NCI-H146 treated with DMSO at 0.1 percent for 48 hours (cell line): Measurements from ENCODE around the gene DMRT1.
A peak's percentile ranks its signal among the peaks of the same experiment; 100 is the strongest.
"Not testable (repeated sequence)": the region's sequence is repeated elsewhere in the genome, so short reads cannot be mapped to it uniquely, and the experiment has no call there.

Experiments
- DNase-seq: peaks from one replicate; lab custom pipeline; 2025; ENCODE audit not compliant: unreplicated experiment; lab: John Stamatoyannopoulos, UW

Gene DMRT1

GRCh38 chr9:859251-859650 lies 17.8 kb downstream of the DMRT1 start:
- DNase-seq: no peak

GRCh38 chr9:860706-861105 lies 19.2 kb downstream of the DMRT1 start:
- DNase-seq: no peak

GRCh38 chr9:861525-861924 lies 20.0 kb downstream of the DMRT1 start:
- not testable (repeated sequence) for DNase-seq

- DNase-seq: no peak
Measured at GRCh38 chr9:875119-875962, 33.8 kb downstream of the DMRT1 start.

DNA sequence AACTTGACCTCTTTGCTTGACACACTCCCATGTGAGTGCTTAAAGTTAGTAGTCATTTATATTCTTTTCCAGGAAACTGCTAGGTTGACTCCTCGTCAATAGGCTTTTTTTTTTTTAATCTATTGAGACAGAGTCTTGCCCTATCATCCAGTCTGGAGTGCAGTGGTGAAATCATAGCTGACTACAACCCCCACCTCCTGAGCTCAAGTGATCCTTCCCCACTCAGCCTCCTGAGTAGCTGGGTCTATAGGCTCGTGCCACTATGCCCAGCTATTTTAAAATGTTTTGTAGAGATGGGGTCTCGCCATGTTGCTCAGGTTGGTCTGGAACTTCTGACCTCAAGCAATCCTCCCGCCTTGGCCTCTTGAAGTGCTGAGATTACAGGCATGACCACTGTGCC lies 34.9 kb downstream of the DMRT1 start:
- DNase-seq: no peak

- no peak for DNase-seq
Measured at GRCh38 chr9:878239-878638, 36.7 kb downstream of the DMRT1 start.

DNA sequence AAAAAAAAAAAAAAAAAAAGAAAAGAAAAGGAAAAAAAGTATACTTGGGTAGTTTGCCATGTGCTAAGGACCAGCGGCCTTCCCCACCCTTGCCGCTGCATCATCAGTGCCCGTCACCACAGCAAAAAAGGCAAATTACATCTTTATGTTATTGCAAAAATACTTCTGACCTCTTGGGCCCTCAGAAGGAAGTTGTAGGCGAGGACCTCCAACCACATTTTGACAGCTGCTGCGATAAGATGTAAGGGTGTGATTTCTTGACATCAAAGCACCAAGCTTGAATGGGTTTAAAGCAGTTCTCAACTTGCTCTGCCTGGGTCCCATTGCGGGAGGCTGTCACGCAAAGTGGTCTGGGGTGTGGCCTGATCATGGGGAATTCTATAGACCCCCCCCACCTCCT lies 39.2 kb downstream of the DMRT1 start:
- DNase-seq: no peak

- DNase-seq: no peak
Measured at GRCh38 chr9:882416-882924, 41.0 kb downstream of the DMRT1 start.

- DNase-seq: no peak
Measured at GRCh38 chr9:883011-883410, 41.5 kb downstream of the DMRT1 start.

- DNase-seq: no peak
Measured at GRCh38 chr9:886886-887285, 45.4 kb downstream of the DMRT1 start.

DNA sequence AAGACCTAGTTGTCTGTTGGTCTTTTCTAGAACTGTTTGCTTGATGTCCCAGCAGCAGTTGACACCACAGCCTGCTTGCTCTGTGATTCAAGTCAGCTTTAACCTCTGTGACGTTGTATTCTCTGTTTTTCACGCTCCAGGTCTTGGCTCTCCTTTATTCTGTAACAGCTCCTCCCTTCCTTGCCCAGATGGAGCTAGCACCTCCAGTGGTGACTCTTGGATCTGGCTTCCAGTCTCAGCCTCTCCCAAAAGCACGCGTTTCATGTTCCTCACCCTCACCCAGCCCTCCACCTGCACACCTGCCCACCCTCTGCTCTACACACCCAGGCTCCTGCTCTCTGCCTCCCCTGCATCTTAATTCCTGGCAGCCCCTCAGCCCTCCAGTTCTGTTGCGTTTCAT lies 50.6 kb downstream of the DMRT1 start:
- DNase-seq: no peak

- no peak for DNase-seq
Measured at GRCh38 chr9:893115-893514, 51.6 kb downstream of the DMRT1 start.

GRCh38 chr9:893843-894420 lies 52.4 kb downstream of the DMRT1 start:
- DNase-seq: peak; percentile 37

GRCh38 chr9:899440-900184 lies 58.1 kb downstream of the DMRT1 start:
- DNase-seq: no peak

DNA sequence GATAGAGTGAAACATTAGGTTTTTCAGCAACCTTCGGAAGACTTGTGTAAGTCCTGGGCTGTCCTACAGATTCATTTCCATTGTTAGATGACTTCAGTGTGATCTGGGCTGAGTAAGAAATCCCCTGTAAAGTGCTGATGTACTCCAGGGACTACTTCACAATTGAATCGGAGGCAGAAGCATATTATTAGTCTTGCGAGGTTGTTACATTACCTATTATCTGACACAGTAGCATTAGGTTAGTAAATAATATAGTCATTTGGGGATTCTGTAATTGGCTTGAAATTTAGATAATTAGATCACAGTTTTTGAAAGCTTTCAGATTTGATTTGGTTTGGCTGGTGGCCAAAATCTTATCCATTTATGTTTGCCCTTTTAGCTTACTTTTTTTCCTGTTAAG lies 62.4 kb downstream of the DMRT1 start:
- DNase-seq: no peak

DNA sequence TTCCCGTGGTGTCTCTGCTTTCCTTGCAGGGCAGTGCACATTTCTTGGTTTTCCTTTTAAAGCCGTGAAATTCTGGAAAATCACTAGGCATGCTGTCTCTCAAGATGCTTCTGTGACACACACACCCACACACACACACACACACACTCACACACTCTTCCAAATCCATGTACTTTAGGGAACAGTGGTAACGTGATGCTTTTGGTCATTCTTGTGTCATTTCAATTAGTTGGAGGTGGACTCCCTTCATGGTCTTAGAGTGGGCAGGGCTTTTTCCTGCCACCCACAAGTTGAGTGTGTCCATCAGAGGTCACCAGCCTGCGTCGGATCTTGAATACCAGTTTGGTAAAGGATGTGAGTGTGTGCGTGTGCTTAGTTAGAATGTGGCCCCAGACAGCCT lies 64.4 kb downstream of the DMRT1 start:
- DNase-seq: no peak

DNA sequence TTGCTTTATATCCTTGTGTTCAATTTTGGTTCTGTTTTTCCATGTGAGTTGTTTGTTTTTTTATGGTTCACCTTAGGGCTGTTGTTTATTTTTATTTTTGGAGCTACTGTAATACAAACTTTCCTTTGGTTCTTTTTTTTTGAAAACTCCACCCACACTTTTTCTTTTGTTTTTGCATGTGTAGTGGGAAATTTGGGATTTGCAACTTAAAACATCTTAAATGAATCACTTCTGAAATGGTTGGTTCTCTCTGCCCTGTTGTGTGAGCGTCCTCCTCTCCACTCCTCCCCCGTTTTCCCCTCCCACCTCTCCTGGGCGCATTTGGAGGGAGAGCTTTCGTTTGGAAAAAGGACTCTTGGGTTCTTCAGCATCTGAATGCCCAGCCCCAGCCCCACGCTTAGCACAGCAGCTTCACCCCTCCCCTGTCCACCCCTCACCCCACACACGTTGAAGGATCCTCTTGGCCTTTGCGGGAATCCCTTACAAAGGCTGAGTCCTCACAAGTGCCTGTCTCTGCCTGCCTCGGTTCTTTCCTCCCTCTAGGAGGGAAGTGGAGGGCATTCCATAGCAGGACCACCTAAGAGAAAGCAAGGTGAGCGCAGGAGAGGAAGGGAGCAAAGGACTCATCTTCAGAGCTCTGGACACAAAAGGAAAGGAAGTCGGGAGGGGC lies 67.2 kb downstream of the DMRT1 start:
- no peak for DNase-seq

DNA sequence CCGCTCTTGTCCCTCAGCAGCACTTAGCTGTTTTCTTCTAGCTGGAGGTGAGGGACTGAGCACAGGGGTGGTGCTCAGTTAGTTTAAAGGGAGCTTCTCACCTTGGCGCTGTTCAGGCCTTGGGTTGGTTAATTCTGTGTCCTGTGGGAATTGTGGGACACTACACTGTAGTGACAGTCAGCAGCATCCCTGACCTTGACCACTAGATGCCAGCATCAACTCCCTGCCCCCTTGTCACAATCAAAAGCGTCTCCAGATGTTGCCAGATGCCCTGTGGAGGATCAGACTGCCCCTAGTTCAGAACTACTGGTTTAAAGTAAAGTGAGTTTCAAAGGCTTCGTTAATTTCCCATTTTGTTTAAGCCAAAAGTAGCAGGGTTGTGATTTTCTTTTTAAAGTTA lies 69.5 kb downstream of the DMRT1 start:
- DNase-seq: no peak

GRCh38 chr9:912776-913175 lies 71.3 kb downstream of the DMRT1 start:
- DNase-seq: no peak

DNA sequence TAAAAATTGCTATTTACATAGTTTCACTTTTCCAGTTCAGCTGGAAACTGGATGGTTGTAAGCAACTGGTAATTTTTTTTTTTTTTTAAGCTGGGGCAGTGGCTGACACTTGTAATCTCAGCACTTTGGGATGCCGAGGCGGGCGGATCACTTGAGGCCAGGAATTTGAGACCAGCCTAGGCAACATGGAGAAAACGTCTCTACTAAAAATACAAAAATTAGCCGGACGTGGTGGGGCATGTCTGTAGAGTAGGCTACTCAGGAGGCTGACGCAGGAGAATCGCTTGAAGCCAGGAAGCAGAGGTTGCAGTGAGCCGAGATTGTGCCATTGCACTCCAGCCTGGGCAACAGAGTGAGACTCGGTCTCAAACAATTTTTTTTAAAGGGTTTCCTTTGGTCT lies 72.0 kb downstream of the DMRT1 start:
- DNase-seq: not testable (repeated sequence)

GRCh38 chr9:917730-918129 lies 76.2 kb downstream of the DMRT1 start:
- DNase-seq: no peak
